CD4-positive, alpha-beta T cell treated with Interleukin-12 subunit alpha and Interleukin-12 subunit beta, for 1 hour (primary cell): ENCODE data around the gene IQCE.
A peak's percentile ranks its signal among the peaks of the same experiment; 100 is the strongest.
"Not testable (repeated sequence)": the region's sequence is repeated elsewhere in the genome, so short reads cannot be mapped to it uniquely, and the experiment has no call there.

Experiments used
- DNase-seq: peaks from one replicate; pipeline ENCODE4 v3.0.0-alpha.2; 2020

The IQCE gene

DNA sequence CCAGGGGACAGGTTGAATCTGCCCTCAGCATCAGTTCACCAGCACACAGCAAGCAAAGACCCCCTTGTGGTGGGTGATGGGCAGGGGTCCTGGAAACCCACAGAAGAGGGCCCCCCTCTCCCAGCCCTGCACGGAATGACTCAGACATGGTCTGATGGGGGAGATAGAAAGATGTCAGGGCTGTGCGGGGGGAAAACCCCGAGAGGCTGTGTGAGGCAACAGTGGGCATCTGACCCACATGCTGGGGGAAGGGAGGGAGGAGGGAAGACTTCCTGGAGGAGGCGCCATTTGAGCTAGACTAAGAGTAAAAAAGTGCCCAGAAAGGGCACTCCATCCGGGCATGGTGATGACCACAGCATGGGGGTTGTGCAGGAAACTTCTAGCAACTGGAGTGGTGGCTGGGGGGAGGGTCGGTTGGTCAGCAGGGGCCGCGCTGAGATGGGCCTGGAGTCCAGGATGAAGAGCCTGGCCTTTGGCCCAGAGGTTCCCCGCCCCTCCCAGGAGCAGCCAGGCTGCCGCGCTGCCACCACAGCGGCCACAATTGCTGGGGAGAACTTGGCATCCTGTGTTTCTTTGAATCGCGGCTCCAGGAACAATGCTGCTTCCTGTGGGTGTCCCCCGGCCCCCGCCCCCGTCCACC, 36.7 kb upstream of the IQCE start:
- DNase-seq: peak; percentile 83

DNA sequence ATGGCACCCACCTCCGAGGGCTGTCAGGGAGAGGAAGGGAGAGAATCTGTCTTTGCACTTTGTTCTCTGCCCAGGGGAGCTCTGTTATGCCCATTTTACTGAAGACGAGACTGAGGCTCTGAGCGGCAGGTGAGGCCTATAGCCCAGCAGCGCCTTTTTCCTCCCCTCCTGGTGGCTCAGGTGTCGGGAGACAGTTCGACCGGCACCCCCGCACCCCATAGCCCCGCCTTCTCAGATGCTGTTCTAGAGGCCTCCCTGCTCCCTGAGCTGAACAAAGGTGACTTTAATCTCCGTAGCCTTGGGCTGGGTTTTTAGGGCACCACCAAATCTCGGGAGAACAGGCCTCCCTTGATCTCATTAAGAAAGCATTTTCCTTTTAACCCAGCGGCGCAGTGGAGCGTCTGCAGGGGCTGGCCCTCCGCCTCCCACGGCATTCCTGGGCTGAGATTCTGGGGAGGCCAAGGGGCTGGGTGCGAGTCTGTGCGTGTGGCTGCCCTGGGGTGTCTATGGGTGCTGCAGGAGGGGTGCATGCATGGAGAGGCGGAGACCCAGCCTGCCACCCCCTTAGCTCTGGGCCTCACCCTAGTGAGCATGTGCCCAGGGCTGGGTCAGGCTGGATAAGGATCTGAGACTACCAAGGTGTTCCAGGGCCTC, 35.9 kb upstream of the IQCE start:
- DNase-seq: no peak

DNA sequence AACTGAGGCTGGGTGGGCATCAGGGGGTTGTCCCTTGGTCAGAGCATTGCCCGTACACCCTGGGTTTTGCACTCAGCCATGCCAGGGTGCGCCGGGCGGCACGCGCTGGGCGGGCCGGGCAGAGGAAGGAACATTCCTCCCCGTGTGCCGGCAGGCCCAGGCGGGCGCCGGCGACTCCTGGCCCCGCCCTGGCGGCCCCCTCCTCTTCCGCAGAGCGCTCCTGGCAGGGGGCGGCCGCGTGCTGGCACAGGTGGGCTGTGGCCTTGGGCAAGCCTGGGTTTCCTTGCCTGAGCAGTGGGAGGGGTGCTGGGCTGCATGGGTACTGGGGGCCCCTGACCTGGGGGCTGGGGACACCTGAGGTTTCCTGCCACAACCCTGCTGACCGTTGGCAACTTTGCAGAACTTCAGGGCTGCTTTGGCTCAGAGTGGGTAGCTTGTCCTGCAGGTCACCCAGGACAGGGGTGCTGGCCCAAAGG, 35.3 kb upstream of the IQCE start:
- DNase-seq: no peak

DNA sequence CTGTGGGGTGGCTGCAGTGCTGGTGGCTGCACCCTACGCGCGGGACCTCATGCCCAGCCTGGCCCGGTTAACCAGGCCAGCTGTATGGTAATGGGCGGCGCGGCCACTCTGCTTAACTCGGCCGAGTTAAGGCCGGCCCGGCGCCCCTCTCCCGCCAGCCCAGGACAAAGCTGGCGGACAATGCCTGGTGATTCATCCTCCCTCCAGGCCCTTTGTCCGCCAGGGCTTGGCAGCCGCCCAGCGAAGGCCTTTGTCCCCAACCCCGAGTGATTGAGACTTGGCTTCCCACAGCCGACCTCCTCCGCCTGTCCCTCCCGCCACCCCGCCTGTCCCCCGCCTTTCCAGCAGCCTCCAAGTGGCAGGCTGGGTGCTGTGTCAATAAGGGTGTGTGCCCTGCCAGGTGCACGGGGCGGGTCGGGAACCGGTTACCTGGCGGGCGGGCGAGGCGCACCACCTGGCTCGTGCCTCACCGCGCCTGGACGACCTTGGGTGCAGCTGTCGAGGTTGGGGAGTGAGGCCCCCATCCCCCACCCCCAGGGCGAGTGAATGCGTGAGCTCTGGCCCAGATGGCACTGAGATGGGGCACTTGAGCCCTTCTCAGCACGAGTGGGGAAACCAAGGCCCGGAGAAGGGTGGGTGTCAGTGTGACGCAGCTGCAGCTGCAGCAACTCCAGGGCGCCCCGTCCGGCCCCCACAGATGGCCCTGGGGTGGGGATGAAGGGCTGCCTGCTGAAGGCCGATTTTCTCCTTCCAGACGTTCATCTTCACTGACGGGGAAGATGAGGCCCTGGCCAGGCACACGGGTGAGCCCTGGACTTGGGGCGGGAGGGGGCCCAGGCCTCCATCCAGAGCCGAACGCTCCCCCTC, 34.6 kb upstream of the IQCE start:
- no peak for DNase-seq

DNA sequence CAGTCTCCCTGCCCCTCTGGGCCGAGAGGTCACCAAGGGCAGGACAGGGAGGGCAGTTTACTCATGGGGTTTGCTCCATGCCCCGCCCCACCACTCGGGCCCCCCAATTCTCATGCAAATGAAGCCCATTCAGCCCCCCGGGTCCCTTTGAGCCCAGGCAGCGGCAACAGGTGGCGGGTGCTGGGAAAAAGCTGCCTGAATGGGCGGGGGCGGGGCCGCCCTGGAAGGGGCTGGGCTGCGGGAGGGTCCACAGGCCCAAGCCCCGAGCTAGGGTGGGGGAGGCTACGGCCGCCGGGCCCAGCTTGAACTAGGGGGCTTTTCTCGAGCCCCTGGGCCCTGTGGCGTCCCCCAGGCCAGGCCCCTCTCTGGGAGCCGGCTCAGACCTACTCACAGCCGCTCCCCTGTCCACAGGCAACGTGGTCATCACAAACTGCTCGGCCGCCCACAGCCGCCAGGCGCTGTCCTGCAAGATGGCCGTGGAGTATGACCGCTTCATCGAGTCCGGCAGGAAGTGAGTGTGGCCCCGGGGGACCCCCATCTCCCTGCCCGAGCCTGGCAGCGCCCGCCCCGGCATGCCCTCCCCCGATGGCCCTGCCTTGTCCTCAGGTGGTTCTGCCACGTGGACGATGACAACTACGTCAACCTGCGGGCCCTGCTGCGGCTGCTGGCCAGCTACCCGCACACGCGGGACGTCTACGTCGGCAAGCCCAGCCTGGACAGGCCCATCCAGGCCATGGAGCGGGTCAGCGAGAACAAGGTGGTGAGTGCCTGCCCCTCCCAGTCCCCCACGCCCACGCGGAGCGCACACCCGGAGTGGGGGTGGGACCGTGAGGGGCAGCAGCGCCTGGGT, 33.7 kb upstream of the IQCE start:
- DNase-seq: no peak

DNA sequence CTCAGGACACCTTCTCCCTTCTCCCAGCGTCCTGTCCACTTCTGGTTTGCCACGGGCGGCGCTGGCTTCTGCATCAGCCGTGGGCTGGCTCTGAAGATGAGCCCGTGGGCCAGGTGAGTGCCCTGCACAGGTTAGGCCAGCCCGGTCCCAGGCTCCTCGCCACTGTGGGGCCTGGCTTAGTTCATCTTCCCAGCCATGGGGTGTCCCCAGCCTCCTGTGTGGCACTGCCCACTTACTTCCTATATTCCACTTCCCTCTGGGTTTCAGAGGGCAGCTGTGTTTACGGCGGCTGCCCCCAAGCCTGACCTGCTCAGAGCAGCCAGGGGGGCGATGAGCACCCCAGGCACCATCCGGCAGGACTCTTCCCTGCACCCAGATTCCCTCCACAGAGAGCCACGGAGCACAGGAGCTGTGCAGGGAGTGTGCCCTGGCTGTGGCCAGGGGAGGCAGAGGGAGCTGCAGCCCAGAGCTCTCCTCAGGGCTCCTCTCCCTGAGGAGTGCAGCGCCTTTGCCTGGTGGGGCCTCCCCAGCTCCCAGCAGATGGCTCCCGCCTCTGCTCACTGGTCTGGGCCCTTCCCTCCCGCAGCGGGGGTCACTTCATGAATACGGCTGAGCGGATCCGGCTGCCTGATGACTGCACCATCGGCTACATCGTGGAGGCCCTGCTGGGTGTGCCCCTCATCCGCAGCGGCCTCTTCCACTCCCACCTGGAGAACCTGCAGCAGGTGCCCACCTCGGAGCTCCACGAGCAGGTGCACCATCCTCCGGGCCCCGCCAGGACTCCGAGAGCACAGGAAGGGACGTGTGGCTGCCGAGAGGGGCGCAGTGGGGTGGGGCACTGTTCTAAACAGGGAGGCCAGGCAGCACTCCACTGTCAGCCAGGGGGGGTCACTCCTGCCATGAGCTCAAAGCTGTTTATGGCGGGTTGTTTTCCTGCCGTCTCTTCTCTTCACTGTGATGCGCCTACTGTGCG, 32.8 kb upstream of the IQCE start:
- DNase-seq: no peak

DNA sequence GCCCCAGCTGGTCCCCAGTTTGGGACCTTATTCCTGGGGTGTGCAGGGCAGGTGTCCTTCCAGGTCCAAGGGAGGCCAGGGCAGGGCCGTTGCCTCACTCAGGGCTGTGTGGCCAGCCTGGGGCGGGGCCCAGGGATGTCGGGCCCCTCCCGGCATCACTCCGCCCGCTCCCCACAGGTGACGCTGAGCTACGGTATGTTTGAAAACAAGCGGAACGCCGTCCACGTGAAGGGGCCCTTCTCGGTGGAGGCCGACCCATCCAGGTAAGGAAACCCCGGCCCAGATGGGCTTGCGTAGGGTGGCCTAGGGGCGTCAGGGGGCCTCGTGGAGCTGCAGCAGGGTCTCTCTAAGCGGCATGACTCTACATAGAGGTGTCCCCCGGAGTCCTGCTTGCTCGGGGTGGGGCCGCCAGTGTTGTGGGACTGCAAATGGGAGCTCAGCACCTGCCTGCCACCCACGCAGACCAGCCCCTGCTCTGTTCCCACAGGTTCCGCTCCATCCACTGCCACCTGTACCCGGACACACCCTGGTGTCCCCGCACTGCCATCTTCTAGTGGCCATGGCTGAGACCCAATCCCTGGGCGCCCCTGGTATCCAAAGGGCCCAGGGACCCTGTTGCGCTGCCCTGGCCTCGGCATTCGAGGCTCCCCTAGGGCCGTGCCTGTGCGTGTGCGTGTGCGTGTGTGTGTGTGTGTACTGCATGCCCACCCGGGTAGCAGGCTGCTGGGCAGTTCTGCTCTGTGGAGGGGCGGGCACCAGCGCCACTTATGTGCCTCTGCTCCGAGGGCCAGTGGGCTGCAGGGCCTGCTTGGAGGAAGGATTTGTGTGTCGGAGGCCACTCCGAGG, 31.9 kb upstream of the IQCE start:
- no peak for DNase-seq

DNA sequence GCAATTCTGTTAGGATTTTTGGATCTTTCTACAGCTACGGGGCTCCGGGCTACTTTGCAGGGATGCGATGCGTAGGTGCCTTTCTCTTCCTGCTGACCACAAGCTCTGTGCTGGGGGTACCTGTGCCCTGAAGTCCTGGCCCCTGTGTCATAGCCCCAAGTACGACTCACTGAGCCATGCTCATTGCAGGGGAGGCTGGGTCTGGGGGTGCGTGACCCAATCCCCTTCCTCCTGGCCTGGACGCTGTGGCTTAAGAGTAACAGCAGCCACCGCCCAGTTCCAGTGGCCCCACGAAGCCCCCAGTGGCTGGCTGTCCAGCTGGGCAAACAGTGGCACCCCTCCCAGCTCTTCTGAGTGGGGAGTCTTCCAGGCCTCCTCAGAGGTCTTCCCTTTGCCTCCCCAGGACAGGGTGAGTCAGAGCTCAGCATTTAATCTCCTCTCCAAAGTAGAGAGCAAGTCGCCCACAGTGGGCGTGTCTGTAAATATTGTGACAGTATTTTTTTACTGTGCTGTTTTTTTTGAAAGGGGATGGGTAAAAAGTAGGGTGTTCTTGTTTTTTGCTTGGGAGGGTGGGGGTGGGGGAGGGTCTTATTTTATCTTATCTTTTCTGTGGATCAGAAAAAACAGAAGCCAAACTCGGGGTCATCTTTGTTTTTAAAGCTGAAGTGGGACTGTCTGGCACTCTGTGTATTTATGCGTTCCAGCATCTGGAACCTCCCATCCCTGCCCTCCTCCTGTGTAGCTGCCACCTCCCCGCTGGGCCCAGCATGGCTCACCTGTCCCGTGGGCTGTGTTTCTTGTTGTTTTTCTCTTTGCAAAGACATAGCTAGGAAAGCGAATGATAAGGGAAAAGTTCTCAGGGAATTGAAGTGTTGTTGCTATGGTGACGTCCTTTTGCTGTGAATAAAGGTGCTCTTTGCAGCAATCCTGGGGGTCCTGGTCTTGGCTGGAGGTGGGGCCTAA, 31.0 kb upstream of the IQCE start:
- peak; percentile 59 for DNase-seq

DNA sequence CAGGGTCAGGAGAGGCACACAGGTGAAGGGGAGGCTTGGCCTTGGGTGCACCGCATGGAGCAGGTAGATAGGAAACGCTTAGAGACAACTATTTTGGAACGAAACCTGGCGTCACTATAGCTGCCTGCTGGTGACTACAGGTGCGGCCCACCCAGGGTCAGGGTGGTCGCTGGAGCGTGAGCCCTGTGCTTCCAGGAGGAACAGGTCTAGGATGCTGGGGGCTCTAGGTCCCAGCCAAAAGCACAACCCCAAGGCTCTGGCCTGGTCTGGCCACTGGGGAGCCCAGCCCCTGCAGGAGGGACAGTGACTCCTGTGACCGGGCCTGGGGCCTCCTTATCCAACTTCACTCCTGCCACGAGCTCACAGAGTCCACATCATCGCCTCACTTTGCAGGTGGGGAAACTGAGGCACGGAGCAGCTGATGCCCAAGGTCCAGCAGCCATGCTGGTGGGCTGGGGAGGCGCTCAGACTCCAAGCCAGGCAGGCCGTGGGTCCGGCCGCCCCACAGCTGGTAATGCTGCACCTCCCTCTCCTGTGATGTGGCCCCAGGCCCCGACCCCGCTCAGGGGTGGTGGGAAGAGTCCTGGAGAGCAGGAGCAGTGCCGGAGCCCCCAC, 30.2 kb upstream of the IQCE start:
- no peak for DNase-seq

DNA sequence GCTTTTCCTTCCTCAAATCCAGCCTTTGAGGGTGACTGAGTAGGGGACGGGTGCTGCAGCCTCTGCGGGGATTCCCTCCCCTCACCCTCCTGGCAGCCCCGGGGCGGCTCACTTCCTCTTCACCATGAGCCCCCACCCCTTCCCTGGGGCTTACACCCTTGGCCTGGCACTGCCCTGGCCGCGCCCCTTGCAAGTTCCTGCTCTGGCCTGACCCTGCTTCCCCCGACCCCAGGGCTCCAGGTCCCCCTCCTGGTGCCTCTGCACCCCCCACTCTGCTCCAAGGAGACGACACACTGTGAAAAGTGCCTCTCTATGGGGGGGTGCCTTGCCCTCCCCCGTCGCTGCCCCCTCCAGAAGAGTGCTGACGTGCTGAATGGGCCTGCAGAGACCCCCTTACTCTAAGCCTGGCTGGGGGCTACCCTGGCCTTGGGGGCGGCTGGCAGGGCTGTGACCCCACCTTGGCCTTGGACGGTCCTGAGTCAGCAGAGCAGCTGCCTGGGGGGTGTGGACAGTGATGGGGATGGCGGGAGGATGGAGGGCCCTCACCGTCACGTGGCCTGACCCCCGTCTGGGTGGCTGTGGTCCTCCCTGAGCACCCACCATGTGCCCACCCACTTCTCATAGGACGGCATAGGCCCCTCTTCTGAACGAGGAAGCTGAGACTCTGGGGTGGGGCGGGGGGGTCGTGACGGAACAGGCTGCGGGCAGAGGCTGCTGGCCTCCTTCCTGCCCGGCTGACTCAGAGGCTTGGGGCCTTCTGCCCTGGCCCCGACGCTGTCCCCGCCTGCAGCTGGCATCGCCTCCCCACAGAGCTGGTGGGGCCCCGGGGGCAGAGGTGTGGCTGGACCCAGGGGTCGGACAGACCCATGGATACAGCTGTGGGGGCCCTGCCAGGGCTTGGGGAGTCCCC, 29.4 kb upstream of the IQCE start:
- DNase-seq: peak; percentile 69

DNA sequence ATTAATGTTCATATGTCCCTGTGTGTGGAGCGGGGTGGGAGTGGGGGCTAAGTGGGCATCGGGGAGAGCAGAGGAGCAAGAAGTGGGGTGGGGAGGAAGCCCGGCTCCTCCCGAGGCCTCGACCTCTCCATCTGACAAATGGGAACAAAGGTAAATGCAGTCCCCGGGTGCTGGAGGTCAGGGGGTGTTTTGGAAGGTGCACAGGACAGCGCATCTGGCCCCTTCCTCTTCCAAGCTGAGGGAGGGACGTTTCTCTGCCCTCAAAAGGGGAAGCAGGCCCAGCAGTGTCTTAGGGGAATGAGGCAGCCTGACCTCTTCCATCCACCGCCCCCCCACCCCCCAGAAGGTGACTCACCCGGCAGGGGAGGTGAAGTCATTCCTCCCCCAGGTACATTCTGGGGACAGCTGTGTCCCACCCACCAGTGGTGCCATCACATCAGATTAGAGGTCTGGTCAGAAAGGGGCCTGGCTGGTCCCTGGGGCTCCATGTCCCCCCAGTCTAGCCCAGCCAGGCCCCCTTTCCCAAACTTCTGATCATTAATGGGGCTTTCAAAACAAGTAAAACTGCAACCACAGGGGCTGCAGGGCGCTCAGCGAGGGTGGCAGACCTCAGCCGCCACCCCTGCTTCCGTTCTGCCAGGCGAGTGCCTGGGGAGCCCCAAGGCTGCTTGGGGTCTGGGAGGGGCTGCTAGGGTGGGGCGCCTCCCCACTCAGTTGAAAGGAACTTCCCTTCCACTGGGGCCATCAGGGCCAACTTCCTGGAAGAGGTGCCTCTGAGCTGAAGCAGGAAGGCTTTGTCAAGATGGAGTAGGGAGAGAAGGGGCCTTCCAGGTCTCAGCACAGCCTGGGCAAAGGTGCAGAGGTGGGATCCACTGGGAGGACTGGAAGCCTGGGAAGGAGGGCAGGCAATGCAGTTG, 28.4 kb upstream of the IQCE start:
- DNase-seq: peak; percentile 84

DNA sequence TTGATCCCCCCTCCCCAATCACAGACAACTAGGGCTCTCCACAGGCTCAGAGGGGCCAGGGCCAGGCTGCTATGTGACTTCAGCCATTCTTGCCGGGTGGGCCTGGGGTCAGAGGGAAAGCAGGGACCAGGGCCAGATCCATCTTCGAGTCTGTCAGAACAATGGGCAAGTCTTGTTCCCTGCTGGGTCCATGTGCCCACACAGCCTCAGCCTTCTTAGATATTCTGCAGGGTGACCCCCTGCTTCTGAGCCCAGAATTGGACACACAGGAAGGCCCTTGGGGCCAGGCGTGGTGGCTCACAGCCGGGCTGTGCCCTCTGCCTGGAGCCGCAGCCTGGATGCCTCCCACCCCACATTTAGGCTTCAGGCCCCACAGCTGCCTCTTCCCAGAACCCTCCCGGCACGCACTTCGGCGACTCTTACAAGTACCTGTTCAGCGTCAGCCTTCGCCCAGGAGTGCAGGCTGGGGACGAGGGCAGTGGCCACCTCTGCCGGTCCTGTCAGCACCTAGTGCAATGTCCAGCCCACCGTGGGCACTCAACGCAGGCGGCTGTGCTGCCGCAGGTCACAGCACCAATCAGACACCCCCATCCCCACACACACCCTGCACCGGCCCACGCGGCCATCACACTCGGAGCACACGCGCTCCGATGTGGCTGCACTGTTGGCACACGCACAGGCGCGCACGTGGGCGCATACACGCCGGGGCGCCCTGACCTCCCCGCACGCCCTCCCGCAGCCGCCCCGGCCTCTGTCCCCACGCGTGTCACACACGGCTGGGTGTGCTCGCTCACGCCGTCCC, 27.6 kb upstream of the IQCE start:
- not testable (repeated sequence) for DNase-seq

DNA sequence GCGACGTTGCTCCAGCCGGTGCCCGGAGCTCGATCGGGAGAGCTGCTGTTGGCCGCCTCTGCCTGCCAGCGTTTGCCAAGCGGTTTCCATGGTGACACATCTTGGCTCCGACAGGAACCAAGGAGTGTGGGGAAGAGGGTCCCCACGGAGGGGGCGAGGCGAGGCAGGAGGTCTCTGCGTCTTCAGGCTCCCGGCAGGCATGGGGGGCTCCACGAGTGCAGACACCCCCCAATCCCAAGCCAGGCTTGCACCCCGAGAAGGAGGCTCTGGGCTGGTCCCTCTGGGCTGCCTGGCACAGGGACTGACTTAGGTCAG, 27.0 kb upstream of the IQCE start:
- not testable (repeated sequence) for DNase-seq

DNA sequence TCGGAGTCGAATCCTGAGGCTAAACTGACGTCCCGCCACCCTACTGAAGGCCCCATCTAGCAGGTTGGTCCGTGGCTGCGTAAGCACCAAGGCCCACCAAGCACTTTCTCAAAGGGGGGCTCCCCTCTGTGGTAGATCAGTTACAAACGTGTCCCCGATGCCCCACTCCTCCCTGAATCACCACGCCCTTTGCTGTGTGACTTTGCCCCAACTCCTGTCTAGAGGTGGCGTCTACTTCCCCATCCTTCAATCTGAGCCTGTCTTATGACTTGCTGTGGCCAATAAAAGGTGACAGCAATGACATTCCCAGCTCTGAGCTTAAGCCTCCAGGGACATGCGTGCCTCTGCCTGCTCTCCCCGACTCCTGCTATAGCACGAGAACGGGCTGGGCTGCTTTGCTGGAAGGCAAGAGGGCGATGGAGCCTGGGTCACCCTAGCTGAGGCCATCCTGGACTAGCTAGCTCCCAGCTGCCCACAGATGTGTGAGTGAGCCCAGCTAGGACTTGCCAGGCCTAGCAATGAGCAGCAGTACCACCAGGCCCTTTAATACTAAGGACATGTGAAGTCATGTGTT, 26.5 kb upstream of the IQCE start:
- not testable (repeated sequence) for DNase-seq

DNA sequence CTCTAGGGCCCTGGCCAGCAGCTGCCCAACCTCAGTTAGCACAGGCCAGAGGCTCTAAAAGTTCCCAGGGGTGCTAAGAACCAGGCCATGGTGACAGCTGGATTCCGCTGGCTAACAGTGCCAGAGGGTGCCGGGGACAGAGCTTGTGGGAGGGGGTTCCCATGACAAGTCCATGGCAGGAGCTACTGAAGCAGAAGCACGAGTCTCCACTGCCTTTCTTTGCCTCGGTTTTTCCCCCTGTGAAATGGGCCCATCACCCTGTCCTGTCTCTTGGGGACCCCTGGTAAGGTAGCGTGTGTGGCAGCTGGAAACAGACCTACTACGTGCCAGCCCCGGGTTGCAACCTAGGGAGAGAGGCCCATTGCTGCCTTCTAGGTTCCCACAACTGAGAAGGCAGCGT, 26.0 kb upstream of the IQCE start:
- DNase-seq: not testable (repeated sequence)

DNA sequence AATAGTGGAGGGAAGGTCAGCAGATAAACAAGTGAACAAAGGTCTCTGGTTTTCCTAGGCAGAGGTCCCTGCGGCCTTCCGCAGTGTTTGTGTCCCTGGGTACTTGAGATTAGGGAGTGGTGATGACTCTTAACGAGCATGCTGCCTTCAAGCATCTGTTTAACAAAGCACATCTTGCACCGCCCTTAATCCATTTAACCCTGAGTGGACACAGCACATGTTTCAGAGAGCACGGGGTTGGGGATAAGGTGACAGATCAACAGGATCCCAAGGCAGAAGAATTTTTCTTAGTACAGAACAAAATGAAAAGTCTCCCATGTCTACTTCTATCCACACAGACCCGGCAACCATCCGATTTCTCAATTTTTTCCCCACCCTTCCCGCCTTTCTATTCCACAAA, 25.2 kb upstream of the IQCE start:
- DNase-seq: not testable (repeated sequence)
